ENCODE data around the gene BCAS4. TPM values are rescaled to one million over a fixed set of nuclear protein-coding genes. Genes with fewer than 3 reads are reported as not detected.

The BCAS4 gene
- total RNA-seq, 1 experiment from 2014 or later, result 34.8 TPM

DNA sequence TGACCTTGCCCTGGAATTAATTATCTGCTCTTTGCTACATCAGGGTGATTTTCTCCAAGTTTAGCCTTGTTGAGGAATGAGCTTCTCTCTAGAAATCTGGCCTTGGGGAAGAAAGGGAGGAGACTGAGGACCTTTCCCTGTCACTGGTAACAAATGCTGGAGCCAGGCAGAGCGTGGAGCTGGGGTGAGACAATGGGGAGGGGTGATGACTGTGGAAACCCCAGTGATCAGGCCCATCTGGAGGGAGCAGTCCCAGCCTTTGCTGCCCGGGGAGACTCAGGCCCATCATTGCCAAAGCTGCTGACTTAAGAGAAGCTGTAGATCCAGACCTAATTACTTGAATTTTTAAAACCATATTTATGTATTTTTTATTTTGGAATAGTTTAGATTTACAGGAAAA, 31.3 kb downstream of the BCAS4 start:
- ChIA-PET POLR2A (interaction anchor here (0.9 kb wide), 1 partner anchor 12 kb away, joined by 3 read pairs; no protein-coding TSS in a partner anchor), CTCF (no interaction called here)
- Histone ChIP-seq H3K9me3 (ENCODE audit: control insufficient read depth, insufficient read depth, low read depth, low read length) (no peaks in the 10 kb centered on the region), H3K4me3 (ENCODE audit: low read depth in 2 of 2, low read length in 2 of 2) (no peak overlapping the region), H3K36me3 (ENCODE audit: control insufficient read depth, insufficient read depth, low read length) (no peaks in the 10 kb centered on the region), H3K4me1 (ENCODE audit: control insufficient read depth, insufficient read depth, low read length) (no peaks in the 10 kb centered on the region), H3K27ac (ENCODE audit: low read length) (no peak overlapping the region), H3K27me3 (ENCODE audit: control insufficient read depth, insufficient read depth, low read length) (no peaks in the 10 kb centered on the region)
- in situ Hi-C loops (cut with HindIII; ENCODE audit: low pct_unique_long_range_greater_than_20kb, low sequenced_read_pairs) (no loop called here), intact Hi-C loops (cut with micrococcal nuclease; ENCODE audit: unreplicated experiment) (no loop called here)
- ATAC-seq, result no peak
- TF ChIP-seq SIN3A (IDR thresholded peaks at IDR 0.05; ENCODE audit: borderline replicate concordance, insufficient read depth, low read depth, low read length) (no peak), POLR2AphosphoS5 (IDR thresholded peaks at IDR 0.05; ENCODE audit: low read depth, low read length) (no peak), TCF7L2 (IDR thresholded peaks at IDR 0.05; ENCODE audit: low read depth, low read length) (no peak)
- TF ChIP-seq, protein P1, sequence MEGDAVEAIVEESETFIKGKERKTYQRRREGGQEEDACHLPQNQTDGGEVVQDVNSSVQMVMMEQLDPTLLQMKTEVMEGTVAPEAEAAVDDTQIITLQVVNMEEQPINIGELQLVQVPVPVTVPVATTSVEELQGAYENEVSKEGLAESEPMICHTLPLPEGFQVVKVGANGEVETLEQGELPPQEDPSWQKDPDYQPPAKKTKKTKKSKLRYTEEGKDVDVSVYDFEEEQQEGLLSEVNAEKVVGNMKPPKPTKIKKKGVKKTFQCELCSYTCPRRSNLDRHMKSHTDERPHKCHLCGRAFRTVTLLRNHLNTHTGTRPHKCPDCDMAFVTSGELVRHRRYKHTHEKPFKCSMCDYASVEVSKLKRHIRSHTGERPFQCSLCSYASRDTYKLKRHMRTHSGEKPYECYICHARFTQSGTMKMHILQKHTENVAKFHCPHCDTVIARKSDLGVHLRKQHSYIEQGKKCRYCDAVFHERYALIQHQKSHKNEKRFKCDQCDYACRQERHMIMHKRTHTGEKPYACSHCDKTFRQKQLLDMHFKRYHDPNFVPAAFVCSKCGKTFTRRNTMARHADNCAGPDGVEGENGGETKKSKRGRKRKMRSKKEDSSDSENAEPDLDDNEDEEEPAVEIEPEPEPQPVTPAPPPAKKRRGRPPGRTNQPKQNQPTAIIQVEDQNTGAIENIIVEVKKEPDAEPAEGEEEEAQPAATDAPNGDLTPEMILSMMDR (IDR thresholded peaks at IDR 0.05), result no peak
- TF ChIP-seq, protein P2, sequence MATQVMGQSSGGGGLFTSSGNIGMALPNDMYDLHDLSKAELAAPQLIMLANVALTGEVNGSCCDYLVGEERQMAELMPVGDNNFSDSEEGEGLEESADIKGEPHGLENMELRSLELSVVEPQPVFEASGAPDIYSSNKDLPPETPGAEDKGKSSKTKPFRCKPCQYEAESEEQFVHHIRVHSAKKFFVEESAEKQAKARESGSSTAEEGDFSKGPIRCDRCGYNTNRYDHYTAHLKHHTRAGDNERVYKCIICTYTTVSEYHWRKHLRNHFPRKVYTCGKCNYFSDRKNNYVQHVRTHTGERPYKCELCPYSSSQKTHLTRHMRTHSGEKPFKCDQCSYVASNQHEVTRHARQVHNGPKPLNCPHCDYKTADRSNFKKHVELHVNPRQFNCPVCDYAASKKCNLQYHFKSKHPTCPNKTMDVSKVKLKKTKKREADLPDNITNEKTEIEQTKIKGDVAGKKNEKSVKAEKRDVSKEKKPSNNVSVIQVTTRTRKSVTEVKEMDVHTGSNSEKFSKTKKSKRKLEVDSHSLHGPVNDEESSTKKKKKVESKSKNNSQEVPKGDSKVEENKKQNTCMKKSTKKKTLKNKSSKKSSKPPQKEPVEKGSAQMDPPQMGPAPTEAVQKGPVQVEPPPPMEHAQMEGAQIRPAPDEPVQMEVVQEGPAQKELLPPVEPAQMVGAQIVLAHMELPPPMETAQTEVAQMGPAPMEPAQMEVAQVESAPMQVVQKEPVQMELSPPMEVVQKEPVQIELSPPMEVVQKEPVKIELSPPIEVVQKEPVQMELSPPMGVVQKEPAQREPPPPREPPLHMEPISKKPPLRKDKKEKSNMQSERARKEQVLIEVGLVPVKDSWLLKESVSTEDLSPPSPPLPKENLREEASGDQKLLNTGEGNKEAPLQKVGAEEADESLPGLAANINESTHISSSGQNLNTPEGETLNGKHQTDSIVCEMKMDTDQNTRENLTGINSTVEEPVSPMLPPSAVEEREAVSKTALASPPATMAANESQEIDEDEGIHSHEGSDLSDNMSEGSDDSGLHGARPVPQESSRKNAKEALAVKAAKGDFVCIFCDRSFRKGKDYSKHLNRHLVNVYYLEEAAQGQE (IDR thresholded peaks at IDR 0.05; ENCODE audit: insufficient read depth in 1 of 2, low read depth in 2 of 2, low read length in 1 of 2), result no peak
- DNase-seq (ENCODE audit: low read depth, low spot score), result no peak
- BruUV-seq (replicated peaks), result no TSS peak

DNA sequence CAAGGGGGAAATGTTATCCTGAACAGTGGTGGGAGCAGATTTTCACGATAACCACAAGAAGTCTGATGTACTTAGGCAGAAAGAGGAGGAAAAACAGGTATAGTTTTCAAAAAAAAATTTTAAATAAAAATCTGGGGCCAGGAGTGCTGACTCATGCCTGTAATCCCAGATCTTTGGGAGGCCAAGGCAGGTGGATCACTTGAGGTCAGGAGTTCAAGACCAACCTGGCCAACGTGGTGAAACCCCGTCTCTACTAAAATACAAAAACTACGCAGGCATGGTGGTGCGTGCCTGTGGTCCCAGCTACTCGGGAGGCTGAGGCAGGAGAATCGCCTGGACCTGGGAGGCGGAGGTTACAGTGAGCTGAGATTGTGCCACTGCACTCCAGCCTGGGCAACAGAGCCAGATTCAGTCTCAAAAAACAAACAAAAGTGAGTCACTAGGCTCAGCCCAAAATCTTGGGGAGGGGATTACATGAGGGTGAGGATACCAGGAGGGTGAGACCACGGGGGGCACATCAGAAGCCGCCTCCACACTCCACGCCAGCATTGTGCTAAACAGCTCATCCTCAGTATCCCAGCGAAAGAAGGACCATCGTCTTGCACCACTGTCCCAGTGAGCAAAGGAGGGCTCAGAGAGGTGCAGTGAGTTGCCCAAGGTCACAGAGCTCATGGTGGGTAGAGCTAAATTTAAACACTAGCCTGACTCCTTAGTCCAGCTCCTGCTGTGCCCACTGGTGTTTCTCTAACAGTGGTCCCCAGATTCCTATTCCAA, 33.7 kb downstream of the BCAS4 start:
- Histone ChIP-seq H3K27me3 (ENCODE audit: control insufficient read depth, insufficient read depth, low read length) (no peaks in the 10 kb centered on the region), H3K4me1 (ENCODE audit: control insufficient read depth, insufficient read depth, low read length) (no peaks in the 10 kb centered on the region), H3K36me3 (ENCODE audit: control insufficient read depth, insufficient read depth, low read length) (no peaks in the 10 kb centered on the region), H3K9me3 (ENCODE audit: control insufficient read depth, insufficient read depth, low read depth, low read length) (no peaks in the 10 kb centered on the region), H3K4me3 (ENCODE audit: low read depth in 2 of 2, low read length in 2 of 2) (no peak overlapping the region), H3K27ac (ENCODE audit: low read length) (no peak overlapping the region)
- BruUV-seq (replicated peaks), result no TSS peak
- in situ Hi-C loops (cut with HindIII; ENCODE audit: low pct_unique_long_range_greater_than_20kb, low sequenced_read_pairs) (no loop called here), intact Hi-C loops (cut with micrococcal nuclease; ENCODE audit: unreplicated experiment) (no loop called here)
- DNase-seq (ENCODE audit: low read depth, low spot score), result no peak
- POLR2A ChIA-PET, result no interaction called here
- CTCF ChIA-PET, result no interaction called here
- TF ChIP-seq POLR2AphosphoS5 (IDR thresholded peaks at IDR 0.05; ENCODE audit: low read depth, low read length), result no peak
- TF ChIP-seq, protein P2 (IDR thresholded peaks at IDR 0.05; ENCODE audit: insufficient read depth in 1 of 2, low read depth in 2 of 2, low read length in 1 of 2), result no peak
- TF ChIP-seq, protein P1 (IDR thresholded peaks at IDR 0.05), result no peak
- TF ChIP-seq TCF7L2 (IDR thresholded peaks at IDR 0.05; ENCODE audit: low read depth, low read length), result no peak
- TF ChIP-seq SIN3A (IDR thresholded peaks at IDR 0.05; ENCODE audit: borderline replicate concordance, insufficient read depth, low read depth, low read length), result no peak
- ATAC-seq, result no peak

All from Panc1 (cell line).